Panc1 (cell line): Measurements from ENCODE around the gene ZDHHC11B.

Experiments used
- POLR2AphosphoS5 ChIP-seq: IDR thresholded peaks from 2 replicates; pipeline ENCODE4 v1.6.1; 2012; ENCODE audit warnings: mild to moderate bottlenecking, low read depth, low read length, moderate library complexity
- TF ChIP-seq, protein P1 (sequence below): fragments of 450-650 bp; IDR thresholded peaks from 2 replicates; pipeline ENCODE4 v1.5.1; 2017; ENCODE audit warnings: mild to moderate bottlenecking
- TF ChIP-seq, protein P2 (sequence below), 2 experiments: IDR thresholded peaks; 2 replicates each; pipeline ENCODE4 v1.6.1; 2011 to 2012; ENCODE audit warnings: low read depth in 2 of 2, control low read depth in 1 of 2, low read length in 1 of 2, mild to moderate bottlenecking in 1 of 2, moderate library complexity in 1 of 2; ENCODE audit not compliant: insufficient read depth in 1 of 2

DNA sequence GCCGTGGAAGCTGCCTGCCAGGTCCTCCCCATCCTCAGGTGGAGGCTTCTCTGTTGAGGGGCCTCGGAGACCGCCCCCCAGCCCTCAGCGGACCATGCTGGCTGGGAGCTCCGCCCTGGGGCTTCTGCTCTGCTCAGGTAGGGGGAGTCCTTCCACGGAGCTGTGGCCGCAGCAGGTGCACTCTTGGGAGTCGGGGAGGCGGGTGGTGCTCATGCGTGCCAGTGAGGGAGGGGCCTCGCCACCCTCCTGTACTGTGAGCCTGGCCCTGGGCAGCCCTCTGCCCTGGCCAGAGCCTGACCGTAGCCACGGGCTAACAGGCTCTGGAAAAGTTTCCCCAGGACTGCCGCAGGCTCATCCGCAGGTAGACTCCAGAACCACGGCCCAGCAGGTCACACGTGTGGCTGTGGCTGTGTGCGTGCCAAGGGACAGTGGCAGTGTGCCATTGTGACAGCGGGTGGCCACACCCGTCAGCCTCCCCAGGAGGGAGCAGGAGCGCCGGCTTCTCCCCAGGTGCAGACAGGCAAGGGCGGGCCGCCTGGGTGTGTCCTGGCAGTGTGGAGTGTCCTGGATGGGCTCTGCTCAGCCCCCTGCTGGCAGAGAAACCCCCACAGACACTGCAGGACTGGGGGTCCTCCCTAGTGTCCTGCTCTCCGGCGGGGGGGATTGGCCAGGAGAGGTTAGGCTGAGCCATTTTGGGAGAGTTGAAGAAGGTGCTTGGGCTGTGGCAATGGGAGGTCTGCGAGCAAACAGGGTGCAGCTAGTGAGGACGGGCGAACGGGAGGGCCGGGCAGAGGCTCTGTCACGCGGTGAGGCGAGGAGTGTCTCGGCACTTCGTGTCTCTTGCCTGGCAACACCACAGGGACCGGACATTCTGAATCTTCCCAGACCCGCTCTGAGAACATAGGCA, 120.8 kb downstream of the ZDHHC11B start:
- TF ChIP-seq, protein P1, sequence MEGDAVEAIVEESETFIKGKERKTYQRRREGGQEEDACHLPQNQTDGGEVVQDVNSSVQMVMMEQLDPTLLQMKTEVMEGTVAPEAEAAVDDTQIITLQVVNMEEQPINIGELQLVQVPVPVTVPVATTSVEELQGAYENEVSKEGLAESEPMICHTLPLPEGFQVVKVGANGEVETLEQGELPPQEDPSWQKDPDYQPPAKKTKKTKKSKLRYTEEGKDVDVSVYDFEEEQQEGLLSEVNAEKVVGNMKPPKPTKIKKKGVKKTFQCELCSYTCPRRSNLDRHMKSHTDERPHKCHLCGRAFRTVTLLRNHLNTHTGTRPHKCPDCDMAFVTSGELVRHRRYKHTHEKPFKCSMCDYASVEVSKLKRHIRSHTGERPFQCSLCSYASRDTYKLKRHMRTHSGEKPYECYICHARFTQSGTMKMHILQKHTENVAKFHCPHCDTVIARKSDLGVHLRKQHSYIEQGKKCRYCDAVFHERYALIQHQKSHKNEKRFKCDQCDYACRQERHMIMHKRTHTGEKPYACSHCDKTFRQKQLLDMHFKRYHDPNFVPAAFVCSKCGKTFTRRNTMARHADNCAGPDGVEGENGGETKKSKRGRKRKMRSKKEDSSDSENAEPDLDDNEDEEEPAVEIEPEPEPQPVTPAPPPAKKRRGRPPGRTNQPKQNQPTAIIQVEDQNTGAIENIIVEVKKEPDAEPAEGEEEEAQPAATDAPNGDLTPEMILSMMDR, result no peak
- TF ChIP-seq, protein P2, sequence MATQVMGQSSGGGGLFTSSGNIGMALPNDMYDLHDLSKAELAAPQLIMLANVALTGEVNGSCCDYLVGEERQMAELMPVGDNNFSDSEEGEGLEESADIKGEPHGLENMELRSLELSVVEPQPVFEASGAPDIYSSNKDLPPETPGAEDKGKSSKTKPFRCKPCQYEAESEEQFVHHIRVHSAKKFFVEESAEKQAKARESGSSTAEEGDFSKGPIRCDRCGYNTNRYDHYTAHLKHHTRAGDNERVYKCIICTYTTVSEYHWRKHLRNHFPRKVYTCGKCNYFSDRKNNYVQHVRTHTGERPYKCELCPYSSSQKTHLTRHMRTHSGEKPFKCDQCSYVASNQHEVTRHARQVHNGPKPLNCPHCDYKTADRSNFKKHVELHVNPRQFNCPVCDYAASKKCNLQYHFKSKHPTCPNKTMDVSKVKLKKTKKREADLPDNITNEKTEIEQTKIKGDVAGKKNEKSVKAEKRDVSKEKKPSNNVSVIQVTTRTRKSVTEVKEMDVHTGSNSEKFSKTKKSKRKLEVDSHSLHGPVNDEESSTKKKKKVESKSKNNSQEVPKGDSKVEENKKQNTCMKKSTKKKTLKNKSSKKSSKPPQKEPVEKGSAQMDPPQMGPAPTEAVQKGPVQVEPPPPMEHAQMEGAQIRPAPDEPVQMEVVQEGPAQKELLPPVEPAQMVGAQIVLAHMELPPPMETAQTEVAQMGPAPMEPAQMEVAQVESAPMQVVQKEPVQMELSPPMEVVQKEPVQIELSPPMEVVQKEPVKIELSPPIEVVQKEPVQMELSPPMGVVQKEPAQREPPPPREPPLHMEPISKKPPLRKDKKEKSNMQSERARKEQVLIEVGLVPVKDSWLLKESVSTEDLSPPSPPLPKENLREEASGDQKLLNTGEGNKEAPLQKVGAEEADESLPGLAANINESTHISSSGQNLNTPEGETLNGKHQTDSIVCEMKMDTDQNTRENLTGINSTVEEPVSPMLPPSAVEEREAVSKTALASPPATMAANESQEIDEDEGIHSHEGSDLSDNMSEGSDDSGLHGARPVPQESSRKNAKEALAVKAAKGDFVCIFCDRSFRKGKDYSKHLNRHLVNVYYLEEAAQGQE (IDR thresholded peaks at IDR 0.05; ENCODE audit: insufficient read depth in 1 of 2, low read depth in 2 of 2, low read length in 1 of 2), result no peak
- no peak for TF ChIP-seq POLR2AphosphoS5
